ENCODE results near the gene STAB2.

STAB2 gene

GRCh38 chr12:103586791-103587370, at the start of gene STAB2:
Gene STAB2 (plus strand): TSS chr12:103587273. CDS start chr12:103587477, 204 bp downstream.
- DNase-seq (ENCODE audit: low read depth): no peak

GRCh38 chr12:103538397-103538796, 48.7 kb upstream of the STAB2 start:
- DNase-seq (ENCODE audit: low read depth): no peak

GRCh38 chr12:103540319-103540718, 46.8 kb upstream of the STAB2 start:
- DNase-seq (ENCODE audit: low read depth): no peak

- DNase-seq (ENCODE audit: low read depth): no peak
Measured at GRCh38 chr12:103542078-103542477, 45.0 kb upstream of the STAB2 start.

GRCh38 chr12:103546959-103547358, 40.1 kb upstream of the STAB2 start:
- DNase-seq (ENCODE audit: low read depth): no peak

GRCh38 chr12:103547376-103547775, 39.7 kb upstream of the STAB2 start:
- DNase-seq (ENCODE audit: low read depth): no peak

- DNase-seq (ENCODE audit: low read depth): no peak
Measured at GRCh38 chr12:103547929-103548328, 39.1 kb upstream of the STAB2 start.

GRCh38 chr12:103548622-103549601, 38.2 kb upstream of the STAB2 start:
- DNase-seq (ENCODE audit: low read depth): peak; percentile 53

- DNase-seq (ENCODE audit: low read depth): no peak
Measured at GRCh38 chr12:103556890-103557627, 30.0 kb upstream of the STAB2 start.

GRCh38 chr12:103557628-103558010, 29.5 kb upstream of the STAB2 start:
- no peak for DNase-seq (ENCODE audit: low read depth)

GRCh38 chr12:103558879-103559278, 28.2 kb upstream of the STAB2 start:
- DNase-seq (ENCODE audit: low read depth): no peak

GRCh38 chr12:103560604-103561101, 26.4 kb upstream of the STAB2 start:
- no peak for DNase-seq (ENCODE audit: low read depth)

GRCh38 chr12:103561174-103561573, 25.9 kb upstream of the STAB2 start:
- DNase-seq (ENCODE audit: low read depth): no peak

GRCh38 chr12:103566398-103566797, 20.7 kb upstream of the STAB2 start:
- no peak for DNase-seq (ENCODE audit: low read depth)

- DNase-seq (ENCODE audit: low read depth): no peak
Measured at GRCh38 chr12:103569278-103569677, 17.8 kb upstream of the STAB2 start.

- no peak for DNase-seq (ENCODE audit: low read depth)
Measured at GRCh38 chr12:103571286-103571685, 15.8 kb upstream of the STAB2 start.

GRCh38 chr12:103572312-103573045, 14.6 kb upstream of the STAB2 start:
- no peak for DNase-seq (ENCODE audit: low read depth)

- no peak for DNase-seq (ENCODE audit: low read depth)
Measured at GRCh38 chr12:103573185-103573584, 13.9 kb upstream of the STAB2 start.

- DNase-seq (ENCODE audit: low read depth): no peak
Measured at GRCh38 chr12:103578926-103579325, 8.1 kb upstream of the STAB2 start.

- no peak for DNase-seq (ENCODE audit: low read depth)
Measured at GRCh38 chr12:103580026-103580425, 7.0 kb upstream of the STAB2 start.

GRCh38 chr12:103583008-103583407, 4.1 kb upstream of the STAB2 start:
- DNase-seq (ENCODE audit: low read depth): no peak

- no peak for DNase-seq (ENCODE audit: low read depth)
Measured at GRCh38 chr12:103586132-103586531, 941 bp upstream of the STAB2 start.
